ENCODE data around the gene EZH2.

Gene EZH2

GRCh38 chr7:148787571-148788295 is 96.4 kb downstream of the EZH2 start:
- TF ChIP-seq SIN3A (IDR thresholded peaks at IDR 0.05; ENCODE audit: borderline replicate concordance, insufficient read depth, low read length) = no peak
- no peak for TF ChIP-seq REST (IDR thresholded peaks at IDR 0.05; ENCODE audit: insufficient read depth in 1 of 2, low read depth in 2 of 2, low read length in 2 of 2)
- no peak for TF ChIP-seq FOXP2 (optimal IDR thresholded peaks at IDR 0.05; ENCODE audit: borderline replicate concordance, extremely low read depth, extremely low read length, insufficient read depth)
- no peak for TF ChIP-seq TAF1 (IDR thresholded peaks at IDR 0.05; ENCODE audit: borderline replicate concordance, insufficient read depth, low read length)
- TF ChIP-seq POLR2AphosphoS5 (IDR thresholded peaks at IDR 0.05; ENCODE audit: low read depth, low read length) = no peak

GRCh38 chr7:148783801-148784527 is 100.1 kb downstream of the EZH2 start:
- no peak for TF ChIP-seq TAF1 (IDR thresholded peaks at IDR 0.05; ENCODE audit: borderline replicate concordance, insufficient read depth, low read length)
- TF ChIP-seq SIN3A (IDR thresholded peaks at IDR 0.05; ENCODE audit: borderline replicate concordance, insufficient read depth, low read length) = no peak
- TF ChIP-seq FOXP2 (optimal IDR thresholded peaks at IDR 0.05; ENCODE audit: borderline replicate concordance, extremely low read depth, extremely low read length, insufficient read depth) = no peak
- TF ChIP-seq REST (IDR thresholded peaks at IDR 0.05; ENCODE audit: insufficient read depth in 1 of 2, low read depth in 2 of 2, low read length in 2 of 2) = no peak
- TF ChIP-seq POLR2AphosphoS5 (IDR thresholded peaks at IDR 0.05; ENCODE audit: low read depth, low read length) = no peak

GRCh38 chr7:148782757-148783456 is 101.2 kb downstream of the EZH2 start:
- no peak for TF ChIP-seq TAF1 (IDR thresholded peaks at IDR 0.05; ENCODE audit: borderline replicate concordance, insufficient read depth, low read length)
- TF ChIP-seq REST (IDR thresholded peaks at IDR 0.05; ENCODE audit: insufficient read depth in 1 of 2, low read depth in 2 of 2, low read length in 2 of 2) = no peak

GRCh38 chr7:148774471-148774870 is 109.6 kb downstream of the EZH2 start:
- TF ChIP-seq FOXP2 (optimal IDR thresholded peaks at IDR 0.05; ENCODE audit: borderline replicate concordance, extremely low read depth, extremely low read length, insufficient read depth) (no peak), POLR2AphosphoS5 (IDR thresholded peaks at IDR 0.05; ENCODE audit: low read depth, low read length) (no peak), TAF1 (IDR thresholded peaks at IDR 0.05; ENCODE audit: borderline replicate concordance, insufficient read depth, low read length) (no peak), SIN3A (IDR thresholded peaks at IDR 0.05; ENCODE audit: borderline replicate concordance, insufficient read depth, low read length) (no peak), REST (IDR thresholded peaks at IDR 0.05; ENCODE audit: insufficient read depth in 1 of 2, low read depth in 2 of 2, low read length in 2 of 2) (no peak)
